HL-60 (cell line): ENCODE results near the gene B3GALT5.

Source experiments
- DNase-seq, 2 experiments: peaks; one replicate each; pipeline ENCODE4 v3.0.0-alpha.2; 2010 to 2020; ENCODE audit warnings: low read depth in 1 of 2, low spot score in 1 of 2
- H3K27ac ChIP-seq: fragments of 250-450 bp; sonication (Bioruptor Pico); replicated peaks from 2 replicates; pipeline ENCODE4 v1.5.1; 2020; ENCODE audit warnings: mild to moderate bottlenecking, moderate library complexity
- H3K27me3 ChIP-seq: fragments of 250-450 bp; sonication (Bioruptor Pico); 2 replicates; pipeline ENCODE4 v1.5.1; 2021; ENCODE audit warnings: mild to moderate bottlenecking, moderate library complexity; ENCODE audit not compliant: insufficient read depth, poor library complexity, severe bottlenecking
- H3K4me3 ChIP-seq: replicated peaks from 2 replicates; pipeline ENCODE4 v1.5.1; 2011; ENCODE audit warnings: mild to moderate bottlenecking, control low read depth, low read length; ENCODE audit not compliant: insufficient read depth
- GABPA ChIP-seq: IDR thresholded peaks from 2 replicates; pipeline ENCODE4 v1.6.1; 2012; ENCODE audit warnings: low read depth
- POLR2AphosphoS5 ChIP-seq: IDR thresholded peaks from 2 replicates; pipeline ENCODE4 v1.6.1; 2012; ENCODE audit warnings: low read depth
- SPI1 ChIP-seq: IDR thresholded peaks from 2 replicates; pipeline ENCODE4 v1.6.1; 2012; ENCODE audit warnings: low read depth, mild to moderate bottlenecking, borderline replicate concordance
- TF ChIP-seq, protein P1 (sequence below): IDR thresholded peaks from one replicate; pipeline ENCODE4 v1.5.1; 2011; ENCODE audit warnings: low read length, control low read depth, inconsistent platforms; ENCODE audit not compliant: insufficient read depth
- TF ChIP-seq, protein P2 (sequence below): IDR thresholded peaks from 2 replicates; pipeline ENCODE4 v1.6.1; 2012; ENCODE audit warnings: low read depth; ENCODE audit not compliant: insufficient replicate concordance

B3GALT5 gene

DNA sequence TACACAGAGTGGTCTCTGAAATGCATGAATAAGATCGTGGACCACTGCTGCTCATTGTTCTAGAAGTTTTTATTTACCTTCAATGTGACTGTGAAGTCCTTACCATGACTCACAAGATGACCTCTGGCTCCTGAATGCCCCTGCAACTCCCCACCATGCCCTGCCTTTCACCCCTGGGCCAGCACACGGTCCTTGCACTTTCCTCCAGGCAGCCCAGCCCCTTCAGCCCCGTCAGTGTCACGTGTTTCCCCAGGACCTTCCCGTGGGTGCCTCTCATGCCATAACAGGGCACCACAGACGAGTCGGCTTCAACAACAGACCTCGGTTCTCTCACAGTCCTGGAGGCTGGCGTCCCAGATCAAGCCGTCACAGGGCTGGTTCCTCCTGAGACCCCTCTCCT lies 62.1 kb downstream of the B3GALT5 start:
- no peak overlapping the region for H3K4me3 ChIP-seq
- no peak overlapping the region for H3K27ac ChIP-seq
- DNase-seq, result no peak
- TF ChIP-seq GABPA, result no peak
- TF ChIP-seq, protein P1, sequence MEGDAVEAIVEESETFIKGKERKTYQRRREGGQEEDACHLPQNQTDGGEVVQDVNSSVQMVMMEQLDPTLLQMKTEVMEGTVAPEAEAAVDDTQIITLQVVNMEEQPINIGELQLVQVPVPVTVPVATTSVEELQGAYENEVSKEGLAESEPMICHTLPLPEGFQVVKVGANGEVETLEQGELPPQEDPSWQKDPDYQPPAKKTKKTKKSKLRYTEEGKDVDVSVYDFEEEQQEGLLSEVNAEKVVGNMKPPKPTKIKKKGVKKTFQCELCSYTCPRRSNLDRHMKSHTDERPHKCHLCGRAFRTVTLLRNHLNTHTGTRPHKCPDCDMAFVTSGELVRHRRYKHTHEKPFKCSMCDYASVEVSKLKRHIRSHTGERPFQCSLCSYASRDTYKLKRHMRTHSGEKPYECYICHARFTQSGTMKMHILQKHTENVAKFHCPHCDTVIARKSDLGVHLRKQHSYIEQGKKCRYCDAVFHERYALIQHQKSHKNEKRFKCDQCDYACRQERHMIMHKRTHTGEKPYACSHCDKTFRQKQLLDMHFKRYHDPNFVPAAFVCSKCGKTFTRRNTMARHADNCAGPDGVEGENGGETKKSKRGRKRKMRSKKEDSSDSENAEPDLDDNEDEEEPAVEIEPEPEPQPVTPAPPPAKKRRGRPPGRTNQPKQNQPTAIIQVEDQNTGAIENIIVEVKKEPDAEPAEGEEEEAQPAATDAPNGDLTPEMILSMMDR, result no peak
- no peak for TF ChIP-seq SPI1
- no peak for TF ChIP-seq POLR2AphosphoS5
- TF ChIP-seq, protein P2, sequence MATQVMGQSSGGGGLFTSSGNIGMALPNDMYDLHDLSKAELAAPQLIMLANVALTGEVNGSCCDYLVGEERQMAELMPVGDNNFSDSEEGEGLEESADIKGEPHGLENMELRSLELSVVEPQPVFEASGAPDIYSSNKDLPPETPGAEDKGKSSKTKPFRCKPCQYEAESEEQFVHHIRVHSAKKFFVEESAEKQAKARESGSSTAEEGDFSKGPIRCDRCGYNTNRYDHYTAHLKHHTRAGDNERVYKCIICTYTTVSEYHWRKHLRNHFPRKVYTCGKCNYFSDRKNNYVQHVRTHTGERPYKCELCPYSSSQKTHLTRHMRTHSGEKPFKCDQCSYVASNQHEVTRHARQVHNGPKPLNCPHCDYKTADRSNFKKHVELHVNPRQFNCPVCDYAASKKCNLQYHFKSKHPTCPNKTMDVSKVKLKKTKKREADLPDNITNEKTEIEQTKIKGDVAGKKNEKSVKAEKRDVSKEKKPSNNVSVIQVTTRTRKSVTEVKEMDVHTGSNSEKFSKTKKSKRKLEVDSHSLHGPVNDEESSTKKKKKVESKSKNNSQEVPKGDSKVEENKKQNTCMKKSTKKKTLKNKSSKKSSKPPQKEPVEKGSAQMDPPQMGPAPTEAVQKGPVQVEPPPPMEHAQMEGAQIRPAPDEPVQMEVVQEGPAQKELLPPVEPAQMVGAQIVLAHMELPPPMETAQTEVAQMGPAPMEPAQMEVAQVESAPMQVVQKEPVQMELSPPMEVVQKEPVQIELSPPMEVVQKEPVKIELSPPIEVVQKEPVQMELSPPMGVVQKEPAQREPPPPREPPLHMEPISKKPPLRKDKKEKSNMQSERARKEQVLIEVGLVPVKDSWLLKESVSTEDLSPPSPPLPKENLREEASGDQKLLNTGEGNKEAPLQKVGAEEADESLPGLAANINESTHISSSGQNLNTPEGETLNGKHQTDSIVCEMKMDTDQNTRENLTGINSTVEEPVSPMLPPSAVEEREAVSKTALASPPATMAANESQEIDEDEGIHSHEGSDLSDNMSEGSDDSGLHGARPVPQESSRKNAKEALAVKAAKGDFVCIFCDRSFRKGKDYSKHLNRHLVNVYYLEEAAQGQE, result no peak
- no peaks in the 10 kb centered on the region for H3K27me3 ChIP-seq

DNA sequence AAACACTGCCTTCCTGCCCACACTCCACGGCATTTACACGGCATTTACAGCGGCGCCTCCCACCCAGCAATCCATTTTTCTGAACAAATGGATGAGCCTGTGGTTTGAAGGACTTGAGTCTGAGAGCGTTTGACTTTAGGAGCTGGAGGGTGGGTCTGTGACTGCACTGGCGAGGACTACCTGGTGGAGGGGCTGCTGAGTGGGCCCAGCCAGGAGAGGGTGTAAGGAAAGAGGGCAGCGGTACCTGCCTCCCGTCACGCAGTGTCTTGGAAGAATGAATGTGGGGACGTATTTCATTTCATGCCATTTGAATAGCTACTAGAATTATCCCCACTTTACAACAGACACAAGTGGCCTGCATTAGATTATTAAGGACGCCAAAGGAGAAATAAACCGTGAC lies 62.9 kb downstream of the B3GALT5 start:
- Histone ChIP-seq H3K27me3 (no peaks in the 10 kb centered on the region), H3K27ac (no peak overlapping the region), H3K4me3 (no peak overlapping the region)
- TF ChIP-seq, protein P1, result no peak
- DNase-seq, result no peak

DNA sequence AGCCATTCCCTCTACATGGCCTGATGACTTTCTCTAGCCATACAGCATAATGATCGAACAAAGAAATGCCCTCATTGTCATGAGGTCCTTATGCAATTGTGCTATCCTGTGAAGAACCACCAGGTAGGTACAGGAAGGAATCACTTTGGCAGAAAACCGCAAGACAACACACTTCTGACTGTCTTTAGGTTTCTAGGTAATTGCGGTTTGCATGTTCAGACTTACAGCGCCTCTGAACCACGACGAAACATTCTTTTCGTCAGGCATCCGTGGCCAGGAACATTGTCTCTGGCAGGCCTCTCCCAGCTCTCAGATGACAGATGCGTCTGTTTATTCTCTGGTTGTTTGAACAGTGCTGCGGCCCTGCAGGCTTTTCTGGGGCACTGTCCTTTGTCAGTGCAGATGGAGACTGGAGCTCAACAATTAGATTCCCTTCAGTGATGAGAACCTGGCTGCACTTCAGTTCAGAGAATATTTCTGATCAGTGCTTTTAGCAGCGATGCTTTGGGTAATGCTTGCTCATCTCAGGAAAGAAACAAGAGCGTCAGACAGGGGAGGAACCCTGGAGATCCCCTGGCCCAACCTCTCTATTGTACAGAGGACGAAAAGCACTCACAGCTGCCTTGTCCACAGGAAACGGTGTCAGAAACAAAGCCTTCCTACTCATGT lies 63.4 kb downstream of the B3GALT5 start:
- H3K27me3 ChIP-seq, result no peaks in the 10 kb centered on the region
- TF ChIP-seq POLR2AphosphoS5 (no peak), SPI1 (no peak), GABPA (no peak)
- TF ChIP-seq, protein P1, result no peak
- TF ChIP-seq, protein P2, result no peak
- no peak for DNase-seq

DNA sequence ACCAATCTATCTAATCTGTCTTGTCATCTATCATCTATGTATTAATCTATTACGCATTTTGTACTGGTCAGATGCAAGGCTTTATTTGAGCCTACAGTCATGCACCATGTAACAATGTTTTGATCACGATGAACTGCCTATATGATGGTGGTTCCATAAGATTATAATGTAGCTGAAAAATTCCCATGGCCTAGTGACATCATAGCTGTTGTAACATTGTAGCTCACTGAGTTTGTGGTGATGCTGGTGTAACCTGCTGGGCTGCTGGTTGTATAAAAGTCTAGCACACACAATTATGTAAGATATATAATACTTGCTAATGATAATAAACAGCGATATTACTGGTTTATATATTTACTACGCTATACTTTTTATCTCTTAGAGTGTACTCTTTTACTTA lies 67.5 kb downstream of the B3GALT5 start:
- Histone ChIP-seq H3K4me3 (no peak overlapping the region), H3K27ac (no peak overlapping the region), H3K27me3 (no peaks in the 10 kb centered on the region)
- DNase-seq, result no peak
- TF ChIP-seq SPI1, result no peak
- TF ChIP-seq GABPA, result no peak
- TF ChIP-seq, protein P2, result no peak
- TF ChIP-seq POLR2AphosphoS5, result no peak
- TF ChIP-seq, protein P1, result no peak

More for the DNA sequence above, 63.4 kb downstream of the B3GALT5 start:
- Histone ChIP-seq H3K4me3 (no peak overlapping the region), H3K27ac (no peak overlapping the region)
